A673 (cell line): ENCODE results near the gene SESN1. TPM values are rescaled to one million over a fixed set of nuclear protein-coding genes. Genes with fewer than 3 reads are reported as not detected.

Source experiments
- BruUV-seq: library from RNA; stranded (reverse); fragments of 400-500 nt; replicated peaks from 2 replicates; lab custom pipeline; 2021; lab: Mats Ljungman, UMichigan
- CTCF ChIA-PET: fragments of 300-600 bp; sonication (Branson Sonifier 250); formaldehyde crosslinking; loops from one replicate; lab custom pipeline; 2022; ENCODE audit warnings: antibody characterized with exemption; lab: Charles Lee
- POLR2A ChIA-PET: fragments of 300-600 bp; sonication (Branson Sonifier 250); formaldehyde crosslinking; loops from one replicate; lab custom pipeline; 2022; ENCODE audit warnings: antibody characterized with exemption; ENCODE audit not compliant: low non-redundant PET; lab: Charles Lee
- DNase-seq: peaks from one replicate; pipeline ENCODE4 v3.0.0-alpha.2; 2015; ENCODE audit warnings: low spot score
- H3K27ac ChIP-seq: fragments of 200-600 bp; sonication (generic); 2 replicates; pipeline ENCODE4 v1.5.1; 2016; ENCODE audit warnings: mixed run types, low read depth, mild to moderate bottlenecking, mixed read lengths, antibody characterized with exemption, low read length; ENCODE audit not compliant: poor library complexity, severe bottlenecking
- H3K27me3 ChIP-seq: fragments of 200-600 bp; sonication (generic); replicated peaks from 2 replicates; pipeline ENCODE4 v1.6.1; 2017; ENCODE audit warnings: mixed run types, low read depth, mild to moderate bottlenecking, mixed read lengths, antibody characterized with exemption, low read length; ENCODE audit not compliant: insufficient read depth, poor library complexity
- H3K36me3 ChIP-seq: fragments of 200-600 bp; sonication (generic); 2 replicates; pipeline ENCODE4 v1.6.1; 2016; ENCODE audit warnings: mixed run types, mild to moderate bottlenecking, mixed read lengths, antibody characterized with exemption, low read length; ENCODE audit not compliant: insufficient read depth, poor library complexity, severe bottlenecking
- H3K4me1 ChIP-seq: fragments of 200-600 bp; sonication (generic); 2 replicates; pipeline ENCODE4 v1.6.1; 2017; ENCODE audit warnings: mixed run types, mild to moderate bottlenecking, mixed read lengths, antibody characterized with exemption, low read length; ENCODE audit not compliant: insufficient read depth, poor library complexity, severe bottlenecking
- H3K4me3 ChIP-seq: fragments of 200-600 bp; sonication (generic); 2 replicates; pipeline ENCODE4 v1.5.1; 2016; ENCODE audit warnings: low read depth, mixed run types, mild to moderate bottlenecking, mixed read lengths, low read length; ENCODE audit not compliant: poor library complexity, severe bottlenecking
- H3K9me3 ChIP-seq: fragments of 200-600 bp; sonication (generic); 2 replicates; pipeline ENCODE4 v1.6.1; 2016; ENCODE audit warnings: mixed run types, low read depth, mild to moderate bottlenecking, mixed read lengths, antibody characterized with exemption, low read length; ENCODE audit not compliant: poor library complexity, severe bottlenecking
- EZH2 ChIP-seq: fragments of 200-600 bp; sonication (generic); IDR thresholded peaks from 2 replicates; pipeline ENCODE4 v1.6.1; 2017; ENCODE audit warnings: borderline replicate concordance, low read depth, mild to moderate bottlenecking, mixed read lengths, antibody characterized with exemption, low read length; ENCODE audit not compliant: poor library complexity, severe bottlenecking
- intact Hi-C: fragments of 100-400 bp; cut with micrococcal nuclease; formaldehyde crosslinking; loops from one replicate; pipeline ENCODE4 v1.10.0; 2022; ENCODE audit not compliant: unreplicated experiment
- total RNA-seq: library from RNA; stranded (reverse); gene quantifications from 2 replicates; pipeline ENCODE4 v1.2.3, GENCODE V29; 2021
- TF ChIP-seq, protein P1 (sequence below): fragments of 300-800, 200-600 bp; sonication (generic); conservative IDR thresholded peaks from 2 replicates; pipeline ENCODE4 v1.5.1; 2017; ENCODE audit warnings: low read depth, mild to moderate bottlenecking, antibody characterized with exemption, low read length, moderate library complexity, mixed read lengths

SESN1 gene
- total RNA-seq, 1 experiment from 2014 or later: 4.1 TPM

DNA sequence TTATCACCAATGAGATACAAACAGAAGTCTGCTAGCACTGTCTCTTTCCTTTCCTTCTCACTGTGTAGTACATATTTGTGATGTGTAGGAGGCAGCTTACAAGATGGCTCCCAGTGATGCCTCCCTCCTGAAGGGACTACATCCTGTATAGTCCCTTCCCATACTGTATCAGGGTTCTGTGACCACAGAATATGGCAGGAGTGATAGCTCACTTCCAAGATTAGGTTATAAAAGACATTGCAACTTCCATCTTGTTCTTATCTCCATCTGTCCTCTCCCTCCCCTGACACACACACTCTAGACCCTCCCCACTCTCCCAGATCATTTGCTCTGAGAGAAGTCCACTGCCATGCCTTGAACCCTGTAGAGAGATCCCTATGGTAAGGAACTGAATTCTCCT, 38.0 kb downstream of the SESN1 start:
- no peaks in the 10 kb centered on the region for H3K4me1 ChIP-seq
- no peak overlapping the region for H3K27ac ChIP-seq
- no peak overlapping the region for H3K4me3 ChIP-seq
- ChIA-PET CTCF (no interaction called here), POLR2A (no interaction called here)
- TF ChIP-seq, protein P1, sequence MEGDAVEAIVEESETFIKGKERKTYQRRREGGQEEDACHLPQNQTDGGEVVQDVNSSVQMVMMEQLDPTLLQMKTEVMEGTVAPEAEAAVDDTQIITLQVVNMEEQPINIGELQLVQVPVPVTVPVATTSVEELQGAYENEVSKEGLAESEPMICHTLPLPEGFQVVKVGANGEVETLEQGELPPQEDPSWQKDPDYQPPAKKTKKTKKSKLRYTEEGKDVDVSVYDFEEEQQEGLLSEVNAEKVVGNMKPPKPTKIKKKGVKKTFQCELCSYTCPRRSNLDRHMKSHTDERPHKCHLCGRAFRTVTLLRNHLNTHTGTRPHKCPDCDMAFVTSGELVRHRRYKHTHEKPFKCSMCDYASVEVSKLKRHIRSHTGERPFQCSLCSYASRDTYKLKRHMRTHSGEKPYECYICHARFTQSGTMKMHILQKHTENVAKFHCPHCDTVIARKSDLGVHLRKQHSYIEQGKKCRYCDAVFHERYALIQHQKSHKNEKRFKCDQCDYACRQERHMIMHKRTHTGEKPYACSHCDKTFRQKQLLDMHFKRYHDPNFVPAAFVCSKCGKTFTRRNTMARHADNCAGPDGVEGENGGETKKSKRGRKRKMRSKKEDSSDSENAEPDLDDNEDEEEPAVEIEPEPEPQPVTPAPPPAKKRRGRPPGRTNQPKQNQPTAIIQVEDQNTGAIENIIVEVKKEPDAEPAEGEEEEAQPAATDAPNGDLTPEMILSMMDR: no peak
- TF ChIP-seq EZH2: no peak
- H3K9me3 ChIP-seq: no peaks in the 10 kb centered on the region
- intact Hi-C loops: no loop called here
- no TSS peak for BruUV-seq
- H3K27me3 ChIP-seq: no peaks in the 10 kb centered on the region
- H3K36me3 ChIP-seq: no peaks in the 10 kb centered on the region
- no peak for DNase-seq

GRCh38 chr6:109055771-109056235, 38.8 kb downstream of the SESN1 start:
- Histone ChIP-seq H3K36me3 (no peaks in the 10 kb centered on the region), H3K4me1 (no peaks in the 10 kb centered on the region), H3K27me3 (no peaks in the 10 kb centered on the region), H3K27ac (no peak overlapping the region), H3K9me3 (no peaks in the 10 kb centered on the region), H3K4me3 (no peak overlapping the region)
- no peak for DNase-seq
- POLR2A ChIA-PET: no interaction called here
- CTCF ChIA-PET: no interaction called here
- no peak for TF ChIP-seq EZH2
- TF ChIP-seq, protein P1: no peak
- intact Hi-C loops: no loop called here
- BruUV-seq: no TSS peak

DNA sequence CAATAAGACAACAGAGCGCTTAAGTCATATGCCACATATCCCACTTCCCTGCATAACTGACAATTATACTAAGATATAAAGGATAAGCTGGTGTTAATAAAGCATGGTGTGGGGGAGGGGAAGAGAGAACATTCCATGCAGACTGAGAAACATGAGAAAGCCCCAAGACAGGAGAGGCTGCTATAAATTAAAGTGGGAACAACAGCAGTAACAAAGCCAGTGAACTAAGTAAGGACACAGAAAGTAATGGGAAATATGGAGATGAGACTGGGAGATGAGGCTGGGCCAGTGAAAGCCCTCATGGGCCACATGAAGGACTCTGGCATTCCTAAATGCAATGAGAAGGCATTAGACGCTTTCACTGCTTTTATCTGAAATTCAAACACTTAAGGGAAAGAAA, 41.3 kb downstream of the SESN1 start:
- TF ChIP-seq, protein P1: no peak
- no peak for TF ChIP-seq EZH2
- no peak overlapping the region for H3K4me3 ChIP-seq
- H3K27ac ChIP-seq: no peak overlapping the region
- H3K27me3 ChIP-seq: no peaks in the 10 kb centered on the region
- no peaks in the 10 kb centered on the region for H3K4me1 ChIP-seq
- POLR2A ChIA-PET: no interaction called here
- intact Hi-C loops: no loop called here
- CTCF ChIA-PET: no interaction called here
- no TSS peak for BruUV-seq
- no peaks in the 10 kb centered on the region for H3K36me3 ChIP-seq
- no peak for DNase-seq
- H3K9me3 ChIP-seq: no peaks in the 10 kb centered on the region
